ENCODE measurements around the gene SNX10.

DNA sequence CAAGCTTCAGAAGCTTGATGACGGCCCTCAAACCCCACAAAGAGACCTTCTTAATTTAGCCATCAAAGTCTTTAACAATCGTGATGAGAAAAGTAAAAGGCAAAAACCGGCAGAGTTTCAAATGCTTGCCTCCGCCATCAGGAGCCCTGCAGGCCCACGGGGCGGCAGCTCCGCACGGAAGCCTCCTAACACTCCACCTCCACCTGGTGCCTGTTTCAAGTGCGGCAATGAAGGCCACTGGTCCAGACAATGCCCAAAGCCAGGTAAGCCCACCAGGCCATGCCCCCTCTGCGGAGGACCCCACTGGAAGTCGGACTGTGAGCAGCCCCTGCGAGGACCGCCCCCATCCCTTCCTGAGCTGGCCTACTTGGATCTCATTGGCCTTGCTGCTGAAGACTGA, 46.5 kb upstream of the SNX10 start:
- TF ChIP-seq, protein P1, sequence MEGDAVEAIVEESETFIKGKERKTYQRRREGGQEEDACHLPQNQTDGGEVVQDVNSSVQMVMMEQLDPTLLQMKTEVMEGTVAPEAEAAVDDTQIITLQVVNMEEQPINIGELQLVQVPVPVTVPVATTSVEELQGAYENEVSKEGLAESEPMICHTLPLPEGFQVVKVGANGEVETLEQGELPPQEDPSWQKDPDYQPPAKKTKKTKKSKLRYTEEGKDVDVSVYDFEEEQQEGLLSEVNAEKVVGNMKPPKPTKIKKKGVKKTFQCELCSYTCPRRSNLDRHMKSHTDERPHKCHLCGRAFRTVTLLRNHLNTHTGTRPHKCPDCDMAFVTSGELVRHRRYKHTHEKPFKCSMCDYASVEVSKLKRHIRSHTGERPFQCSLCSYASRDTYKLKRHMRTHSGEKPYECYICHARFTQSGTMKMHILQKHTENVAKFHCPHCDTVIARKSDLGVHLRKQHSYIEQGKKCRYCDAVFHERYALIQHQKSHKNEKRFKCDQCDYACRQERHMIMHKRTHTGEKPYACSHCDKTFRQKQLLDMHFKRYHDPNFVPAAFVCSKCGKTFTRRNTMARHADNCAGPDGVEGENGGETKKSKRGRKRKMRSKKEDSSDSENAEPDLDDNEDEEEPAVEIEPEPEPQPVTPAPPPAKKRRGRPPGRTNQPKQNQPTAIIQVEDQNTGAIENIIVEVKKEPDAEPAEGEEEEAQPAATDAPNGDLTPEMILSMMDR (optimal IDR thresholded peaks at IDR 0.05 in 1 of 3, IDR thresholded peaks at IDR 0.05 in 1 of 3, conservative IDR thresholded peaks at IDR 0.05 in 1 of 3; ENCODE audit: extremely low read depth in 1 of 3, insufficient read depth in 2 of 3, low read length in 3 of 3), result no peak
- no peak for TF ChIP-seq EZH2 (IDR thresholded peaks at IDR 0.05; ENCODE audit: low read length)

All from keratinocyte (primary cell).